ENCODE data around the gene HSD17B1. TPM values are rescaled to one million over a fixed set of nuclear protein-coding genes. Genes with fewer than 3 reads are reported as not detected.

The HSD17B1 gene
- polyA plus RNA-seq, 3 donors, result 0.19 to 0.72 (median 0.27) TPM

DNA sequence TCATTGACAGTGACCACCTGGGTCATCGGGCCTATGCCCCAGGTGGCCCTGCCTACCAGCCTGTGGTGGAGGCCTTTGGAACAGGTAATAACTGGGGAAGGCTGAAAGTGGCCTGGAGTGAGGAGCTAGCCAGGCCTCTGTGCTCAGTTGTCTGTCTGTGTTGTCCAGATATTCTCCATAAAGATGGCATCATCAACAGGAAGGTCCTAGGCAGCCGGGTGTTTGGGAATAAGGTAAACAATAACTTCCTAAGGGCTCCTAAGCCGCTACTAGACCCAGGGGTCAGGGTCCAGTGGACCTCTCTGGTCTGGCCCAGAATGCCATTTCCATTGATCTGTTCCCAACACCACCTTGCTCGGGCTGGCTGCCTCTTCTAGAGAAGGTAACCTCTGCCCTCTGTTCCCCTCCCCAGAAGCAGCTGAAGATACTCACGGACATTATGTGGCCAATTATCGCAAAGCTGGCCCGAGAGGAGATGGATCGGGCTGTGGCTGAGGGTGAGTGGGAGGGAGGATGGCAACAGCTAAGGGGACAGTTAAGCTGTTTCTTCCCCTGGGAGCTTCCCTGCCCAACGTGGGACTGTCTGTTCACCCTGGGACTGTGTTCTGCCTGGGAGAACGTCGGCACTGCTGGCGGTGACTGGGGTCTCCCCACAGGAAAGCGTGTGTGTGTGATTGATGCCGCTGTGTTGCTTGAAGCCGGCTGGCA, 12.2 kb downstream of the HSD17B1 start:
- Histone ChIP-seq H3K27me3 (ENCODE audit: control insufficient read depth in 2 of 2, insufficient read depth in 2 of 2, low read length in 2 of 2) (no peaks in the 10 kb centered on the region), H2AFZ (ENCODE audit: insufficient read depth, low read depth, low read length, poor library complexity, severe bottlenecking) (no peak overlapping the region), H3K79me2 (ENCODE audit: insufficient read depth, low read length) (peaks cover 62% of the 10 kb centered on the region), H3K4me1 (ENCODE audit: control insufficient read depth in 1 of 2, insufficient read depth in 2 of 2, low read length in 2 of 2) (peaks cover 44 to 59% of the 10 kb centered on the region in 2 donors), H4K20me1 (ENCODE audit: insufficient read depth, low read length) (peaks cover 46% of the 10 kb centered on the region), H3K4me2 (replicated peaks; ENCODE audit: extremely low read depth, low read length, poor library complexity, severe bottlenecking) (no peak overlapping the region), H3K36me3 (replicated peaks in 1 of 2; ENCODE audit: control insufficient read depth in 1 of 2, insufficient read depth in 2 of 2, low read length in 2 of 2) (peaks cover 36 to 44% of the 10 kb centered on the region in 2 donors), H3K4me3 (replicated peaks in 1 of 3; ENCODE audit: low read depth in 2 of 3, low read length in 3 of 3) (no peak overlapping the region), H3K27ac (ENCODE audit: low read depth in 1 of 2, low read length in 2 of 2) (peak overlapping the region in 1 of 2 donors; percentile 92), H3K9ac (ENCODE audit: insufficient read depth, low read length, poor library complexity, severe bottlenecking) (no peak overlapping the region), H3K9me3 (replicated peaks in 1 of 2; ENCODE audit: control insufficient read depth in 1 of 2, insufficient read depth in 1 of 2, low read length in 2 of 2) (no peaks in the 10 kb centered on the region)
- no peak for DNase-seq
- peaks cover 39% of the 10 kb centered on the region for H3K4me1 Mint-ChIP-seq
- peaks cover 0 to 5% (median 1%) of the 10 kb centered on the region in 3 donors for H3K27me3 Mint-ChIP-seq (ENCODE audit: low read depth in 3 of 3)
- peaks cover 37 to 47% of the 10 kb centered on the region in 2 donors for H3K36me3 Mint-ChIP-seq
- 97% methylated on average over 14 of the region's 15 CpGs for WGBS (ENCODE audit: insufficient coverage)
- peaks cover 0 to 3% (median 0%) of the 10 kb centered on the region in 7 donors for H3K9me3 Mint-ChIP-seq
- peak overlapping the region in 3 of 7 donors; percentile 46 to 83 (median 59) for H3K27ac Mint-ChIP-seq
- intact Hi-C loops (cut with micrococcal nuclease), result loop anchor here (5.0 kb wide), 2 partner anchors 42 to 432 kb away; partner anchors contain the start of genes RETREG3 (in 1 of the 2), RPL27 (in 1 of the 2) and TUBG1 (in 1 of the 2)
- TF ChIP-seq, protein P1, sequence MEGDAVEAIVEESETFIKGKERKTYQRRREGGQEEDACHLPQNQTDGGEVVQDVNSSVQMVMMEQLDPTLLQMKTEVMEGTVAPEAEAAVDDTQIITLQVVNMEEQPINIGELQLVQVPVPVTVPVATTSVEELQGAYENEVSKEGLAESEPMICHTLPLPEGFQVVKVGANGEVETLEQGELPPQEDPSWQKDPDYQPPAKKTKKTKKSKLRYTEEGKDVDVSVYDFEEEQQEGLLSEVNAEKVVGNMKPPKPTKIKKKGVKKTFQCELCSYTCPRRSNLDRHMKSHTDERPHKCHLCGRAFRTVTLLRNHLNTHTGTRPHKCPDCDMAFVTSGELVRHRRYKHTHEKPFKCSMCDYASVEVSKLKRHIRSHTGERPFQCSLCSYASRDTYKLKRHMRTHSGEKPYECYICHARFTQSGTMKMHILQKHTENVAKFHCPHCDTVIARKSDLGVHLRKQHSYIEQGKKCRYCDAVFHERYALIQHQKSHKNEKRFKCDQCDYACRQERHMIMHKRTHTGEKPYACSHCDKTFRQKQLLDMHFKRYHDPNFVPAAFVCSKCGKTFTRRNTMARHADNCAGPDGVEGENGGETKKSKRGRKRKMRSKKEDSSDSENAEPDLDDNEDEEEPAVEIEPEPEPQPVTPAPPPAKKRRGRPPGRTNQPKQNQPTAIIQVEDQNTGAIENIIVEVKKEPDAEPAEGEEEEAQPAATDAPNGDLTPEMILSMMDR (IDR thresholded peaks at IDR 0.05), result no peak
- no peak overlapping the region for H3K4me3 Mint-ChIP-seq

DNA sequence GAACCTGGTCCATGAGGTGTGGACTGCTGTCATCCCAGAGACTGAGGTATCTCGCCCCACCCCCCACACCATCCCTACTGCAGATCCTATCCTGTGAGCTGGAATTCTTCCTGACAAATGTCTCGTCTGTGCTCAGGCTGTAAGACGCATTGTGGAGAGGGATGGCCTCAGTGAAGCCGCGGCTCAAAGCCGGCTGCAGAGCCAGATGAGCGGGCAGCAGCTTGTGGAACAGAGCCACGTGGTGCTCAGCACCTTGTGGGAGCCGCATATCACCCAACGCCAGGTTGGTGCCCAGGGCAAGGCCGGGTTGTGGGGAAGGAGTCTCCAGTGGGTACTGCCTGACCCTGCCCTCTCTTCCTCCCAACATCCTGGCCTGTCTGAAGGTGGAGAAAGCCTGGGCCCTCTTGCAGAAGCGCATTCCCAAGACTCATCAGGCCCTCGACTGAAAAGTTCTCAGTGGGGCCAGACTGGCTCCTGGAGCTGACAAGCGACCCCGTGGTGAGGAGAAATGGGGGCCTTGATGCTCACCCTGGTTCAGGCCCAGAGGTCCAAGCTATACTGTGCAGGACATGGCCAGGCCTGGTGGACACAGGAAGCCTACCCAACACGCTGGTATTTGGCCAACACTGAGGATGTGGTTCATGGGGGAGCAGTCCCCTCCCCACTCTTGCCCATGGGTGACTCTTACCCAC, 12.9 kb downstream of the HSD17B1 start:
- Histone ChIP-seq H3K27ac (ENCODE audit: low read depth in 1 of 2, low read length in 2 of 2) (peak overlapping the region in 1 of 2 donors; percentile 94), H3K9me3 (replicated peaks in 1 of 2; ENCODE audit: control insufficient read depth in 1 of 2, insufficient read depth in 1 of 2, low read length in 2 of 2) (no peaks in the 10 kb centered on the region), H3K4me3 (replicated peaks in 1 of 3; ENCODE audit: low read depth in 2 of 3, low read length in 3 of 3) (no peak overlapping the region), H3K4me2 (replicated peaks; ENCODE audit: extremely low read depth, low read length, poor library complexity, severe bottlenecking) (no peak overlapping the region), H2AFZ (ENCODE audit: insufficient read depth, low read depth, low read length, poor library complexity, severe bottlenecking) (no peak overlapping the region), H3K27me3 (ENCODE audit: control insufficient read depth in 2 of 2, insufficient read depth in 2 of 2, low read length in 2 of 2) (no peaks in the 10 kb centered on the region), H3K36me3 (replicated peaks in 1 of 2; ENCODE audit: control insufficient read depth in 1 of 2, insufficient read depth in 2 of 2, low read length in 2 of 2) (peaks cover 43 to 51% of the 10 kb centered on the region in 2 donors), H3K79me2 (ENCODE audit: insufficient read depth, low read length) (peaks cover 65% of the 10 kb centered on the region), H3K9ac (ENCODE audit: insufficient read depth, low read length, poor library complexity, severe bottlenecking) (no peak overlapping the region), H3K4me1 (ENCODE audit: control insufficient read depth in 1 of 2, insufficient read depth in 2 of 2, low read length in 2 of 2) (peaks cover 44 to 59% of the 10 kb centered on the region in 2 donors), H4K20me1 (ENCODE audit: insufficient read depth, low read length) (peaks cover 53% of the 10 kb centered on the region)
- peaks cover 44 to 54% of the 10 kb centered on the region in 2 donors for H3K36me3 Mint-ChIP-seq
- H3K9me3 Mint-ChIP-seq, result peaks cover 0 to 3% (median 0%) of the 10 kb centered on the region in 7 donors
- TF ChIP-seq, protein P1 (IDR thresholded peaks at IDR 0.05), result no peak
- no peak for DNase-seq
- H3K27ac Mint-ChIP-seq, result peak overlapping the region in 4 of 7 donors; percentile 30 to 96 (median 90)
- intact Hi-C loops (cut with micrococcal nuclease), result loop anchor here (5.0 kb wide), 2 partner anchors 42 to 432 kb away; partner anchors contain the start of genes RETREG3 (in 1 of the 2), RPL27 (in 1 of the 2) and TUBG1 (in 1 of the 2)
- H3K4me3 Mint-ChIP-seq, result no peak overlapping the region
- H3K4me1 Mint-ChIP-seq, result peaks cover 39% of the 10 kb centered on the region
- WGBS (ENCODE audit: insufficient coverage), result 99% methylated on average over 11 of the region's 16 CpGs
- peaks cover 0 to 2% (median 1%) of the 10 kb centered on the region in 3 donors for H3K27me3 Mint-ChIP-seq (ENCODE audit: low read depth in 3 of 3)

Measured in CD14-positive monocyte (primary cell).